Measurements from ENCODE around the gene LONRF2.

The LONRF2 gene

GRCh38 chr2:100234141-100234540 is 88.2 kb downstream of the LONRF2 start:
- Histone ChIP-seq H3K9ac (ENCODE audit: low read depth, low read length, poor library complexity, severe bottlenecking) (peak overlapping the region; percentile 59), H3F3A (ENCODE audit: low read depth) (peaks cover 18% of the 10 kb centered on the region; the same call in 1 of the 2 replicates), H3K9me2 (replicated peaks; ENCODE audit: low read depth, low read length) (no peaks in the 10 kb centered on the region), H3K4me1 (ENCODE audit: insufficient read depth, low read length, poor library complexity, severe bottlenecking) (peaks cover 55% of the 10 kb centered on the region), H4K20me1 (ENCODE audit: insufficient read depth, low read length, poor library complexity, severe bottlenecking) (no peaks in the 10 kb centered on the region), H3K4me3 (ENCODE audit: low read length, poor library complexity, severe bottlenecking) (no peak overlapping the region), H3K27me3 (ENCODE audit: insufficient read depth, low read length, poor library complexity, severe bottlenecking) (no peaks in the 10 kb centered on the region), H3K4me2 (ENCODE audit: low read depth, low read length, poor library complexity, severe bottlenecking) (peak overlapping the region; percentile 74), H3K9me3 (ENCODE audit: insufficient read depth, low read depth, low read length) (no peaks in the 10 kb centered on the region), H2AFZ (ENCODE audit: low read length) (0 out of 2 replicates have a peak overlapping the region, but pooled peaks have one; percentile 16), H3K36me3 (ENCODE audit: insufficient read depth, low read length) (no peaks in the 10 kb centered on the region), H3K79me2 (ENCODE audit: insufficient read depth, low read length) (no peaks in the 10 kb centered on the region)
- TF ChIP-seq EZH2phosphoT487 (IDR thresholded peaks at IDR 0.05; ENCODE audit: borderline replicate concordance) (no peak), CTCF (conservative IDR thresholded peaks at IDR 0.05; ENCODE audit: low read length) (no peak)

- Histone ChIP-seq H3K4me1 (ENCODE audit: insufficient read depth, low read length, poor library complexity, severe bottlenecking) (peaks cover 60% of the 10 kb centered on the region), H3K36me3 (ENCODE audit: insufficient read depth, low read length) (no peaks in the 10 kb centered on the region), H3K27me3 (ENCODE audit: insufficient read depth, low read length, poor library complexity, severe bottlenecking) (no peaks in the 10 kb centered on the region), H3K79me2 (ENCODE audit: insufficient read depth, low read length) (no peaks in the 10 kb centered on the region), H3K9me3 (ENCODE audit: insufficient read depth, low read depth, low read length) (no peaks in the 10 kb centered on the region), H3K4me3 (ENCODE audit: low read length, poor library complexity, severe bottlenecking) (no peak overlapping the region), H3F3A (ENCODE audit: low read depth) (peaks cover 18% of the 10 kb centered on the region; the same call in 1 of the 2 replicates), H3K4me2 (ENCODE audit: low read depth, low read length, poor library complexity, severe bottlenecking) (no peak overlapping the region), H2AFZ (ENCODE audit: low read length) (no peak overlapping the region), H4K20me1 (ENCODE audit: insufficient read depth, low read length, poor library complexity, severe bottlenecking) (no peaks in the 10 kb centered on the region), H3K9me2 (replicated peaks; ENCODE audit: low read depth, low read length) (no peaks in the 10 kb centered on the region), H3K9ac (ENCODE audit: low read depth, low read length, poor library complexity, severe bottlenecking) (no peak overlapping the region)
- no peak for TF ChIP-seq EZH2phosphoT487 (IDR thresholded peaks at IDR 0.05; ENCODE audit: borderline replicate concordance)
- no peak for TF ChIP-seq CTCF (conservative IDR thresholded peaks at IDR 0.05; ENCODE audit: low read length)
Measured at GRCh38 chr2:100233061-100233460, 89.2 kb downstream of the LONRF2 start.

DNA sequence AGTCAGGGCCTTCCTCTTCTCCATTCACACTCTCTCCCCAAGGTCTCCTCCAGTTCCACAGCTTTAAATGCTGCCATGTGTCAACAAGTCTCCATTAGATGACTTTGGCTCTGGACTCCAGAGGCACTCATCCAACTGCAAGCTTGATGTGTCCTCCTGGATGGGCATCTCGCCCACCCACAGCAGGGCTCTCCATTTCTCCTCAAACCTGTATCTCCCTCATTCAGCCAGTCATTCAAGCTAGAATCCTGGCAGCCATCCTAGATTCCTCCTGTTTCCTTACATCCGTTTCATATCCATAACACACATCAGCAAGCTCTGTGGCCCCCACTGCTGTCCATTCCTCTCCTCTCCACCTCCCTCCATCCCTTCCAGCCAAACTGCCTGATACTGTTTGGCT is 91.5 kb downstream of the LONRF2 start:
- H3K9ac ChIP-seq (ENCODE audit: low read depth, low read length, poor library complexity, severe bottlenecking), result no peak overlapping the region
- H3K79me2 ChIP-seq (ENCODE audit: insufficient read depth, low read length), result no peaks in the 10 kb centered on the region
- no peak for TF ChIP-seq CTCF (conservative IDR thresholded peaks at IDR 0.05; ENCODE audit: low read length)
- TF ChIP-seq EZH2phosphoT487 (IDR thresholded peaks at IDR 0.05; ENCODE audit: borderline replicate concordance), result no peak
- H4K20me1 ChIP-seq (ENCODE audit: insufficient read depth, low read length, poor library complexity, severe bottlenecking), result no peaks in the 10 kb centered on the region
- H3K9me3 ChIP-seq (ENCODE audit: insufficient read depth, low read depth, low read length), result no peaks in the 10 kb centered on the region
- no peaks in the 10 kb centered on the region for H3K9me2 ChIP-seq (replicated peaks; ENCODE audit: low read depth, low read length)
- no peak overlapping the region for H2AFZ ChIP-seq (ENCODE audit: low read length)
- no peak overlapping the region for H3K4me3 ChIP-seq (ENCODE audit: low read length, poor library complexity, severe bottlenecking)
- no peak overlapping the region for H3K4me2 ChIP-seq (ENCODE audit: low read depth, low read length, poor library complexity, severe bottlenecking)
- no peaks in the 10 kb centered on the region for H3K27me3 ChIP-seq (ENCODE audit: insufficient read depth, low read length, poor library complexity, severe bottlenecking)
- peaks cover 10% of the 10 kb centered on the region; the same call in 1 of the 2 replicates for H3F3A ChIP-seq (ENCODE audit: low read depth)
- peaks cover 52% of the 10 kb centered on the region for H3K4me1 ChIP-seq (ENCODE audit: insufficient read depth, low read length, poor library complexity, severe bottlenecking)
- H3K36me3 ChIP-seq (ENCODE audit: insufficient read depth, low read length), result no peaks in the 10 kb centered on the region
